ENCODE measurements around the gene ANKMY1.
"Not testable (repeated sequence)": the region's sequence is repeated elsewhere in the genome, so short reads cannot be mapped to it uniquely, and the experiment has no call there.

The ANKMY1 gene

DNA sequence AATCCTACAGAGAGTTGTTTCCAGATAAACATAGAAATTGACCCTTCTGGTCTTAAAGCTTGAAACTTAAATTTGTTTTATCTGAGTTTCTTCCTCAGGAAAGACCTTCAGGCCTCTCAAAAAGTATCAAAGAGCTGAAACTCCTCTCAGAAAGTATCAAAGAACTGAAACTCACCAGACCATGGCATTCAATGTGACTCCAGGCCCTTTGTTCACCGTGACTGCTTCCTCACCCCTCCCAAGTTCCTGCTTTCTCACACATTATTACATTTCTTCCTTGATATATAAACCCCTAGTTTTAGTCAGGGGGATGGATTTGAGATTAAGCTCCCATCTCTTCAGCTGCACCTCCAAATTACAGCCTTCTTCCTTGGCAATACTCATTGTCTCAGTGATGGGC is 6.0 kb downstream of the ANKMY1 start:
- TF ChIP-seq CTCF (conservative IDR thresholded peaks at IDR 0.05; ENCODE audit: control insufficient read depth, insufficient read depth, low read depth, low read length), result no peak
- no peak for DNase-seq (ENCODE audit: low read depth)

DNA sequence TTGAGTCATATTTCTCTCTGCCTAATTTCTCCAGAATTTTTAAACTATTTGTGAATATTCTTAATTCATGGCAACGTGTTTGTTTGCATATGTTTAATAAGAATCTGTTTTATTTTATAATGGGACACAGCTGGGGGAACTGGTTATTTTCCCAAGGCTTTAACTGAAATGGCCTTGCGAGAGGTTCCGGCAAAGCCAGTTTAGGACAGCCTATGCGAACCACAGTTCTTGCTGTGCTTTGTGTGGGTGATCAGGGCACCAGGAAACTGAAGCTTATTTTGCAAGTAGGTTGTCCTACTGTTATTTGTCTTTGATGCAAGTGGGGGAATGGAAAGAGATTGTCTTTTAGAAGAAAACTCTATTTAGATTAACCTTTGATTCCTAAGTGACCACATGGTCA is 6.5 kb downstream of the ANKMY1 start:
- DNase-seq (ENCODE audit: low read depth), result no peak
- no peak for TF ChIP-seq CTCF (conservative IDR thresholded peaks at IDR 0.05; ENCODE audit: control insufficient read depth, insufficient read depth, low read depth, low read length)
- H3K4me3 ChIP-seq (ENCODE audit: control insufficient read depth, low read depth, low read length), result no peak overlapping the region

More for the DNA sequence above, 6.0 kb downstream of the ANKMY1 start:
- no peak overlapping the region for H3K4me3 ChIP-seq (ENCODE audit: control insufficient read depth, low read depth, low read length)

- DNase-seq (ENCODE audit: low read depth), result no peak
- no peak overlapping the region for H3K4me3 ChIP-seq (ENCODE audit: control insufficient read depth, low read depth, low read length)
- no peak for TF ChIP-seq CTCF (conservative IDR thresholded peaks at IDR 0.05; ENCODE audit: control insufficient read depth, insufficient read depth, low read depth, low read length)
Measured at GRCh38 chr2:240539906-240540305, 17.9 kb downstream of the ANKMY1 start.

GRCh38 chr2:240539101-240539500 is 18.7 kb downstream of the ANKMY1 start:
- DNase-seq (ENCODE audit: low read depth); H3K4me3 ChIP-seq (ENCODE audit: control insufficient read depth, low read depth, low read length): not testable (repeated sequence)

DNA sequence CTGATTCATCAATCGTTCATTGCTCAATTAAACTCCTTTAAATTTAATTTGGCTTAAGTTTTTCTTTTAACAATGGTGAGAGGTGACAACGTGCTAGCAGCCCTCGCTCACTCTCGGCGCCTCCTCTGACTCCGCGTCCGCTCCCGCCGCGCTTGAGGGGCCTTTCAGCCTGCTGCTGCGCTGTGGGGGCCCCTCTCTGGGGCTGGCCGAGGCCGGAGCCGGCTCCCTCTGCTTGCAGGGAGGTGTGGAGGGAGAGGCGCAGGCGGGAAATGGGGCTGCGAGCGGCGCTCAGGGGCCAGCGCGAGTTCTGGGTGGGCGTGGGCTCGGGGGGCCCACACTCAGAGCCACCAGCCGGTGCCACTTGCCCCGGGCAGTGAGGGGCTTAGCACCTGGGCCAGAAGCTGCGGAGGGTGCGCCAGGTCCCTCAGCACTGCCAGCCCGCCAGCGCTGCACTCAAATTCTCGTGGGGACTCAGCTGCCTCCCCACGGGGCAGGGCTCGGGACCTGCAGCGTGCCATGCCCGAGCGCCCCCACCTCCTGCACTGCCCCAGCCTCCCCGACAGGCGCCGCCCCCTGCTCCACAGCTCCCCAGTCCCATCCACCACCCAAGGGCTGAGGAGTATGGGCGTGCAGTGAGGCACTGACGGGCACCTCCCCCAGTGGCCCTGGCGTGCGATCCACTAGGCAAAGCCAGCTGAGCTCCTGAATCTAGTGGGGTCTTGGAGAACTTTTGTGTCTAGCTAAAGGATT is 19.6 kb downstream of the ANKMY1 start:
- no peak for DNase-seq (ENCODE audit: low read depth)
- TF ChIP-seq CTCF (conservative IDR thresholded peaks at IDR 0.05; ENCODE audit: control insufficient read depth, insufficient read depth, low read depth, low read length), result no peak
- no peak overlapping the region for H3K4me3 ChIP-seq (ENCODE audit: control insufficient read depth, low read depth, low read length)

GRCh38 chr2:240532031-240532775 is 25.6 kb downstream of the ANKMY1 start:
- no peak for TF ChIP-seq CTCF (conservative IDR thresholded peaks at IDR 0.05; ENCODE audit: control insufficient read depth, insufficient read depth, low read depth, low read length)
- DNase-seq (ENCODE audit: low read depth), result no peak

DNA sequence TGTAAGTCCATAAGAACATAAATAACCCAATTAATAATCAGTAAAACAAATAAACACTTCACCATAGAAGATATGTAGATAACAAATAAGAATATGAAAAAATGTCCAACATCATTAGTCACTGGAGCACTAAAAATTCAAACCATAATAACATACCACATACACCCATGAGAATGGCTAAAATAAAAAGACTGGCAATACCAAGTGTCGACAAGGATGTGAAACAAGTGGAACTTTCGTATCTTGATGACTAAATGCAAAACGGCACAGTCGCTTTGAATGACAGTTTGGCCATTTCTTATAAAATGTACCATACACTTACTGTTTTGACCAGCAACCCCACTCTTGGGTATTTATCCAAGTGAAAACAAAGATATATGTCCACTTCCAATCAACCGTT is 26.8 kb downstream of the ANKMY1 start:
- DNase-seq (ENCODE audit: low read depth), result no peak
- no peak for TF ChIP-seq CTCF (conservative IDR thresholded peaks at IDR 0.05; ENCODE audit: control insufficient read depth, insufficient read depth, low read depth, low read length)
- H3K4me3 ChIP-seq (ENCODE audit: control insufficient read depth, low read depth, low read length), result no peak overlapping the region

More at GRCh38 chr2:240532031-240532775, 25.6 kb downstream of the ANKMY1 start:
- H3K4me3 ChIP-seq (ENCODE audit: control insufficient read depth, low read depth, low read length), result no peak overlapping the region

Data from fibroblast of mammary gland (primary cell).